Uterus (tissue), 2 donors: Measurements from ENCODE around the gene SNAPC2.
"Not testable (repeated sequence)": the region's sequence is repeated elsewhere in the genome, so short reads cannot be mapped to it uniquely, and the experiment has no call there.

ENCODE experiments used
- POLR2A ChIP-seq, 2 donors: fragments of 450-650 bp; IDR thresholded peaks; one replicate each; pipeline ENCODE4 v1.6.1; 2016; ENCODE audit warnings: antibody characterized with exemption in 2 of 2, mild to moderate bottlenecking in 1 of 2, moderate library complexity in 1 of 2
- TF ChIP-seq, protein P1 (sequence below), 4 experiments: fragments of 200-600 bp in 2 of 4; fragments of 450-650 bp in 2 of 4; sonication (generic) in 2 of 4; IDR thresholded peaks; one replicate each; pipeline ENCODE4 v1.5.1; 2016 to 2019; ENCODE audit warnings: antibody characterized with exemption in 4 of 4, mild to moderate bottlenecking in 2 of 4, moderate library complexity in 1 of 4

DNA sequence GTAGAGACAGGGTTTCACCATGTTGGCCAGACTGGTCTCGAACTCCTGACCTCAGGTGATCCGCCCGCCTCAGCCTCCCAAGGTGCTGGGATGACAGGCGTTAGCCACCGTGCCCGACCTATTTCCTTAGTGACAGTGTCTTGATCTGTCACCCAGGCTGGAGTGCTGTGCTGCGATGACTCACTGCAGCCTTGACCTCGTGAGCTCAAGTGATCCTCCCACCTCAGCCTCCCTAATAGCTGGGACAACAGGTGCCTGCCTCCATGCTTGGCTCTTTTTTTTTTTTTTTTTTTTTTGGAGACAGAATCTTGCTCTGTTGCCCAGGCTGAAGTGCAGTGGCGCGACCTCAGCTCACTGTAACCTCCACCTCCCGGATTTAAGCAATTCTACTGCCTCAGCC is 9.9 kb downstream of the SNAPC2 start:
- TF ChIP-seq, protein P1, sequence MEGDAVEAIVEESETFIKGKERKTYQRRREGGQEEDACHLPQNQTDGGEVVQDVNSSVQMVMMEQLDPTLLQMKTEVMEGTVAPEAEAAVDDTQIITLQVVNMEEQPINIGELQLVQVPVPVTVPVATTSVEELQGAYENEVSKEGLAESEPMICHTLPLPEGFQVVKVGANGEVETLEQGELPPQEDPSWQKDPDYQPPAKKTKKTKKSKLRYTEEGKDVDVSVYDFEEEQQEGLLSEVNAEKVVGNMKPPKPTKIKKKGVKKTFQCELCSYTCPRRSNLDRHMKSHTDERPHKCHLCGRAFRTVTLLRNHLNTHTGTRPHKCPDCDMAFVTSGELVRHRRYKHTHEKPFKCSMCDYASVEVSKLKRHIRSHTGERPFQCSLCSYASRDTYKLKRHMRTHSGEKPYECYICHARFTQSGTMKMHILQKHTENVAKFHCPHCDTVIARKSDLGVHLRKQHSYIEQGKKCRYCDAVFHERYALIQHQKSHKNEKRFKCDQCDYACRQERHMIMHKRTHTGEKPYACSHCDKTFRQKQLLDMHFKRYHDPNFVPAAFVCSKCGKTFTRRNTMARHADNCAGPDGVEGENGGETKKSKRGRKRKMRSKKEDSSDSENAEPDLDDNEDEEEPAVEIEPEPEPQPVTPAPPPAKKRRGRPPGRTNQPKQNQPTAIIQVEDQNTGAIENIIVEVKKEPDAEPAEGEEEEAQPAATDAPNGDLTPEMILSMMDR (IDR thresholded peaks at IDR 0.05) = not testable (repeated sequence)
- TF ChIP-seq POLR2A (IDR thresholded peaks at IDR 0.05) = not testable (repeated sequence)
